Endothelial cell of umbilical vein (primary cell): ENCODE measurements around the gene SLC8A1. TPM values are rescaled to one million over a fixed set of nuclear protein-coding genes. Genes with fewer than 3 reads are reported as not detected.

ENCODE experiments used
- BruUV-seq: library from RNA; stranded (reverse); fragments of 400-500 nt; replicated peaks from 2 replicates; lab custom pipeline; 2021; lab: Mats Ljungman, UMichigan
- CTCF ChIA-PET: fragments of 300-600, 350-600 bp; sonication (Branson Sonifier 250); formaldehyde crosslinking; loops from one replicate; lab custom pipeline; 2021; ENCODE audit warnings: antibody characterized with exemption, inconsistent platforms; lab: Charles Lee
- POLR2A ChIA-PET: fragments of 300-600, 350-600 bp; sonication (Branson Sonifier 250); formaldehyde crosslinking; loops from one replicate; lab custom pipeline; 2021; ENCODE audit warnings: antibody characterized with exemption, inconsistent platforms; lab: Charles Lee
- DNase-seq: peaks from one replicate; pipeline ENCODE4 v3.0.0-alpha.2; 2011; ENCODE audit warnings: low read depth, low spot score
- FAIRE-seq: peaks from 2 replicates; lab custom pipeline; 2011; peaks lifted over from hg19 to GRCh38; lab: Jason Lieb, UNC
- H2AFZ ChIP-seq: 2 replicates; pipeline ENCODE4 v1.6.0; 2012; ENCODE audit warnings: low read depth, low read length, control low read depth, inconsistent platforms
- H3K27ac ChIP-seq: 2 replicates; pipeline ENCODE4 v1.5.1; 2011; ENCODE audit warnings: low read depth, mild to moderate bottlenecking, control low read depth, low read length, moderate library complexity; ENCODE audit not compliant: insufficient read depth
- H3K27me3 ChIP-seq, 2 experiments: 2 replicates each; pipeline versions ENCODE4 v1.6.0 to v1.6.1; 2011; ENCODE audit warnings: low read length in 2 of 2, mixed read lengths in 1 of 2; ENCODE audit not compliant: control insufficient read depth in 2 of 2, insufficient read depth in 2 of 2
- H3K36me3 ChIP-seq, 2 experiments: 2 replicates in 1 of 2; 3 replicates in 1 of 2; pipeline ENCODE4 v1.5.1; 2011; ENCODE audit warnings: low read length in 2 of 2, mild to moderate bottlenecking in 1 of 2, moderate library complexity in 1 of 2; ENCODE audit not compliant: control insufficient read depth in 2 of 2, insufficient read depth in 2 of 2; ENCODE audit errors: extremely low read depth in 1 of 2
- H3K4me1 ChIP-seq: 3 replicates; pipeline ENCODE4 v1.5.1; 2011; ENCODE audit warnings: mild to moderate bottlenecking, low read length; ENCODE audit not compliant: control insufficient read depth, insufficient read depth; ENCODE audit errors: extremely low read depth
- H3K4me2 ChIP-seq: 2 replicates; pipeline ENCODE4 v1.6.1; 2011; ENCODE audit warnings: low read length, control low read depth, mixed read lengths; ENCODE audit not compliant: insufficient read depth
- H3K4me3 ChIP-seq, 3 experiments: fragments of 200-600 bp in 1 of 3; sonication (generic), shearing (Covaris generic) in 1 of 3; replicated peaks in 1 of 3; 2 replicates each; pipeline ENCODE4 v1.5.1; 2011 to 2016; ENCODE audit warnings: control low read depth in 3 of 3, low read length in 3 of 3, mild to moderate bottlenecking in 2 of 3, inconsistent platforms in 1 of 3, low read depth in 1 of 3, moderate library complexity in 1 of 3; ENCODE audit not compliant: insufficient read depth in 1 of 3
- H3K79me2 ChIP-seq: 2 replicates; pipeline ENCODE4 v1.6.0; 2012; ENCODE audit warnings: low read length, inconsistent platforms; ENCODE audit not compliant: control insufficient read depth, insufficient read depth
- H3K9ac ChIP-seq: replicated peaks from 2 replicates; pipeline ENCODE3; 2011; ENCODE audit warnings: low read length, control low read depth; ENCODE audit not compliant: insufficient read depth; ENCODE audit errors: extremely low read depth
- H3K9me1 ChIP-seq: replicated peaks from 3 replicates; pipeline ENCODE4 v1.6.0; 2011; ENCODE audit warnings: mild to moderate bottlenecking, low read length; ENCODE audit not compliant: control insufficient read depth, insufficient read depth; ENCODE audit errors: extremely low read depth
- H3K9me3 ChIP-seq: replicated peaks from 2 replicates; pipeline ENCODE4 v1.5.1; 2012; ENCODE audit warnings: low read length, inconsistent platforms; ENCODE audit not compliant: control insufficient read depth, insufficient read depth
- H4K20me1 ChIP-seq: replicated peaks from 2 replicates; pipeline ENCODE3; 2011; ENCODE audit warnings: mild to moderate bottlenecking, low read length; ENCODE audit not compliant: control insufficient read depth, insufficient read depth; ENCODE audit errors: extremely low read depth
- CTCF ChIP-seq, 2 donors: IDR thresholded peaks; 1 replicate in 1 of 2; 2 replicates in 1 of 2; pipeline ENCODE4 v1.5.1; 2011; ENCODE audit warnings: low read length in 2 of 2, mild to moderate bottlenecking in 2 of 2, moderate library complexity in 2 of 2, control low read depth in 1 of 2, inconsistent platforms in 1 of 2, low read depth in 1 of 2; ENCODE audit not compliant: insufficient read depth in 1 of 2; ENCODE audit errors: extremely low read depth in 1 of 2
- EZH2 ChIP-seq: IDR thresholded peaks from 2 replicates; pipeline ENCODE4 v1.6.1; 2012; ENCODE audit warnings: borderline replicate concordance, low read depth, mild to moderate bottlenecking, moderate library complexity, low read length, inconsistent platforms; ENCODE audit not compliant: severe bottlenecking
- FOS ChIP-seq: IDR thresholded peaks from 2 replicates; pipeline ENCODE4 v1.6.1; 2011; ENCODE audit warnings: mild to moderate bottlenecking, low read length, moderate library complexity, borderline replicate concordance; ENCODE audit not compliant: insufficient read depth
- GATA2 ChIP-seq: IDR thresholded peaks from 2 replicates; pipeline ENCODE4 v1.7.0; 2011; ENCODE audit warnings: low read depth, mild to moderate bottlenecking, moderate library complexity, mixed read lengths, low read length; ENCODE audit not compliant: insufficient read length, insufficient read depth
- JUN ChIP-seq: IDR thresholded peaks from 2 replicates; pipeline ENCODE4 v1.6.1; 2011; ENCODE audit warnings: borderline replicate concordance, low read depth; ENCODE audit not compliant: insufficient read length, insufficient read depth
- MAX ChIP-seq: IDR thresholded peaks from 2 replicates; pipeline ENCODE4 v1.6.1; 2011; ENCODE audit not compliant: insufficient read depth, insufficient read length
- MYC ChIP-seq: IDR thresholded peaks from one replicate; pipeline ENCODE4 v1.6.1; 2011; ENCODE audit warnings: mild to moderate bottlenecking, low read depth, low read length
- POLR2A ChIP-seq: IDR thresholded peaks from 2 replicates; pipeline ENCODE4 v1.6.1; 2012; ENCODE audit warnings: low read depth, mild to moderate bottlenecking, control low read depth, low read length
- POLR2AphosphoS5 ChIP-seq: IDR thresholded peaks from 2 replicates; pipeline ENCODE4 v1.6.1; 2012; ENCODE audit warnings: low read depth, mild to moderate bottlenecking, control low read depth, low read length, moderate library complexity; ENCODE audit not compliant: insufficient read depth
- dilution Hi-C: fragments of 300-500 bp; cut with MboI; formaldehyde crosslinking; loops from one replicate; pipeline ENCODE4 v1.15.0; 2019; ENCODE audit warnings: low sequenced_read_pairs; ENCODE audit not compliant: extremely low pct_ligation_motif_present
- intact Hi-C: fragments of 100-400 bp; cut with micrococcal nuclease; formaldehyde crosslinking; loops from one replicate; pipeline ENCODE4 v1.10.0; 2022
- polyA plus RNA-seq, 4 experiments: library from polyadenylated mRNA; depleted of rRNA in 3 of 4; stranded (reverse) in 3 of 4; unstranded in 1 of 4; fragments of >200 nt; gene quantifications; 2 replicates each; pipeline versions ENCODE4 v1.2.1 to v1.2.3, GENCODE V29; 2011 to 2012; ENCODE audit warnings: missing spikeins in 1 of 4
- total RNA-seq: library from RNA; stranded (reverse); gene quantifications from 2 replicates; pipeline ENCODE4 v1.2.3, GENCODE V29; 2021

The SLC8A1 gene
- total and polyA plus RNA-seq, 2 donors (not counting 3 experiments of a cell fraction or from before 2014, with no cell fraction given), result 0.19 to 1.8 TPM

GRCh38 chr2:40199771-40200170 lies 252.1 kb downstream of the SLC8A1 start:
- no peaks in the 10 kb centered on the region for H4K20me1 ChIP-seq
- dilution Hi-C loops, result no loop called here
- H3K4me1 ChIP-seq, result no peaks in the 10 kb centered on the region
- no peak for DNase-seq
- H3K79me2 ChIP-seq, result no peaks in the 10 kb centered on the region
- no peak for FAIRE-seq
- H2AFZ ChIP-seq, result no peak overlapping the region
- H3K27ac ChIP-seq, result no peak overlapping the region
- H3K9me1 ChIP-seq, result no peaks in the 10 kb centered on the region
- POLR2A ChIA-PET, result no interaction called here
- H3K4me2 ChIP-seq, result no peak overlapping the region
- BruUV-seq, result no TSS peak
- intact Hi-C loops, result loop anchor here (10.0 kb wide), 1 partner anchor 285 kb away; no protein-coding TSS in a partner anchor
- H3K36me3 ChIP-seq, result no peaks in the 10 kb centered on the region
- CTCF ChIA-PET, result no interaction called here
- TF ChIP-seq GATA2 (no peak), EZH2 (no peak), MAX (no peak), FOS (no peak)
- no peak overlapping the region for H3K9ac ChIP-seq
- H3K9me3 ChIP-seq, result no peaks in the 10 kb centered on the region
- H3K4me3 ChIP-seq, result no peak overlapping the region
- H3K27me3 ChIP-seq, result no peaks in the 10 kb centered on the region

- BruUV-seq, result no TSS peak
- TF ChIP-seq MAX (no peak), MYC (no peak), POLR2A (no peak), POLR2AphosphoS5 (no peak), FOS (no peak), EZH2 (no peak), CTCF (IDR thresholded peaks at IDR 0.05; ENCODE audit: extremely low read depth in 1 of 2, insufficient read depth in 1 of 2, low read depth in 1 of 2, low read length in 2 of 2) (no peak), JUN (no peak), GATA2 (no peak)
- no peaks in the 10 kb centered on the region for H3K4me1 ChIP-seq
- H3K9me1 ChIP-seq, result no peaks in the 10 kb centered on the region
- H3K4me3 ChIP-seq, result no peak overlapping the region
- no peak overlapping the region for H3K4me2 ChIP-seq
- H4K20me1 ChIP-seq, result no peaks in the 10 kb centered on the region
- intact Hi-C loops, result no loop called here
- FAIRE-seq (no peak), DNase-seq (no peak)
- no peak overlapping the region for H2AFZ ChIP-seq
- no peak overlapping the region for H3K9ac ChIP-seq
- no peaks in the 10 kb centered on the region for H3K9me3 ChIP-seq
- dilution Hi-C loops, result no loop called here
- no peaks in the 10 kb centered on the region for H3K79me2 ChIP-seq
- H3K36me3 ChIP-seq, result no peaks in the 10 kb centered on the region
- CTCF ChIA-PET, result no interaction called here
- H3K27ac ChIP-seq, result no peak overlapping the region
- POLR2A ChIA-PET, result no interaction called here
- H3K27me3 ChIP-seq, result no peaks in the 10 kb centered on the region
Observed at GRCh38 chr2:40197121-40197520, 254.8 kb downstream of the SLC8A1 start.
